Measurements from ENCODE around the gene NSL1.
"Not testable (repeated sequence)": the region's sequence is repeated elsewhere in the genome, so short reads cannot be mapped to it uniquely, and the experiment has no call there.

NSL1 gene

DNA sequence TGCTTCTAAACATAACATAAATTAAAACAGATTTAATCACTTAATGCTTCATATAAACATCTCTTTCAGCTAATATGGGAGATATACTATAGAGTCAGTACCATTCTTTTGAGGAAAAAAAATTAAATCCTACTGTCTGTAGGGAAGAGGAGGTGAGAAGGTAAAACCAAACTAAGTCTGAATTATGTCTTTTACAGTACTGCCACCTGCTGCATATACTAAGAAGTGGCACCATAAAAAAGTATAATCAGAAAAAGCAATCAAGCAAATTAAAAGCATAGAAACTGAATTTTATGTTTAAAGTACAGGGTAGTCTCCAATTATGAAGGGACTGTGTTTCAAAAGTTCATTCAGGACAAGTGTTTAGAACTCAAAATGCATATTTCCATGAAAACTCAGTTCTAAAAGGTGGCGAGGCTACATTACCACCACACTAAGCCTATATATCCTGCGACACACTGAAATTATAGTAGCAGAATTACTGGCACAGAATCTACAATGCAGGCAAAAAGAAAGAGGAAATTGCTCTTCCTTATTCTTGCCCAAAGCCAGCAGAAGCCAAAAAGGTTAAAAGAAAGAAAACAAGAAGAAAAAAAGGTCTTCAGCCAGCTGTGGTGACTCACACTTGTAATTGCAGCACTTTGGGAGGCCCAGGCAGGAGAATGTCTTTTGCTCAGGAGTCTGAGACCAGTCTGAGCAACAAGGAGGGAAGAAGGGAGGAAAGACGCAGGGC, 9.0 kb downstream of the NSL1 start:
- peak; percentile 11 for DNase-seq

DNA sequence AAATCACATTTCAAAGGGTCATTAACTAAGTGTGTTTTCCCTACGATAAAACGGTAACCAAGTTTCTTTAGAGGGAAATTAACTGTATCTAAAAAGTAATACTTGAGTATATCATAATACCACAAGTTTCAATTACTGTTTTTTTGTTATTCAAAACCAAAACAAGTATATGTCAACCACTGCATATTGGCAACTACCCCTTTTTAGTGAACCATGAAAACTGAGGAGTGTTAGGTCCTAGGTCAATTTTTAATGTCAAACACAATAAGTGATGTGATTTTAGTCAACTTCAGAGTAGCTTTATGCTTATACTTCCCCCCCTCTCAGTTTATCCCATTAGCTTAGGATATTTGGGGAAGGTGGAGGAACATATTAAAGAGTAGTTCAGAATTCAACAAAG, 10.4 kb downstream of the NSL1 start:
- no peak for DNase-seq

DNA sequence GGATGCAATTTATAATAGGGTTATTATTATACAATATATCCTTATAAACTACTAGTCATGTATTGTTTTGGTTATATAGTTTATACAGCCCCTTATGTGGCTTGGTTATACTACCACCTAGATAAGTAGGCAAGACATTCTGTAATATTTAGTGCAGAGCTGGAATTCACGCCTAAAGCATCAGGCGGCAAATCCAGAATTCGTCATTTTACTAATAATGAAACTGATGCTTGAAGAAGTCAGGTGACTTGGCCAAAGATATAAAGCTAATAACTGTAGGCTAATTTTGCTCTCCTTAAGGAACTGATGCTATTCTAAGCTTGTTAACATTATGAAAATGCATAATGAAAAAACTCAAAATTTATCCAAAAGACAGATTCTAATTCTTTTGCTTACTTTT, 10.8 kb downstream of the NSL1 start:
- DNase-seq = no peak

DNA sequence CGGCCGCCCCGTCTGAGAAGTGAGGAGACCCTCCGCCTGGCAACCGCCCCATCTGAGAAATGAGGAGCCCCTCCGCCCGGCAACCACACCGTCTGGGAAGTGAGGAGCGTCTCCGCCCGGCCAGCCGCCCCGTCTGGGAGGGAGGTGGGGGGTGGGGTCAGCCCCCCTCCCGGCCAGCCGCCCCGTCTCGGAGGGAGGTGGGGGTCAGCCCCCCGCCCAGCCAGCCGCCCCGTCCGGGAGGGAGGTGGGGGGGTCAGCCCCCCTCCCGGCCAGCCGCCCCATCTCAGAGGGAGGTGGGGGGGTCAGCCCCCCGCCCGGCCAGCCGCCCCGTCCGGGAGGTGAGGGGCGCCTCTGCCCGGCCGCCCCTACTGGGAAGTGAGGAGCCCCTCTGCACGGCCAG, 12.5 kb downstream of the NSL1 start:
- DNase-seq = not testable (repeated sequence)

DNA sequence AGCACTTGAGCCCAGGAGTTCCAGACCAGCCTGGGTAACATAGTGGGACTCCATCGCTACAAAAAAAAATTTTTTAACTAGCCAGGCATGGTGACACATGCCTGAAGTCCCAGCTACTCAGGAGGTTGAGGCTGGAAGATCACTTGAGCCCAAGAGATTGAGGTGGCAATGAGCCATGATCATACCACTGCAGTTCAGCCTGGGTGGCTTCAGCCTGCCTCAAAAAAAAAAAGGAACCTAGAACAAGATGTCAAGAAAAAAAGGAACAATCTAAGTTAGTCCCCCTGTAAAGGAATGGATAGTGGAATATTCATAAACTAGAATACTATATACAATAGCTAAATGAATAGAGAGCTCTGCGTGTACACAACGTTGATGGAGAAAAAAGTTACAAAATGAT, 14.4 kb downstream of the NSL1 start:
- no peak for DNase-seq

DNA sequence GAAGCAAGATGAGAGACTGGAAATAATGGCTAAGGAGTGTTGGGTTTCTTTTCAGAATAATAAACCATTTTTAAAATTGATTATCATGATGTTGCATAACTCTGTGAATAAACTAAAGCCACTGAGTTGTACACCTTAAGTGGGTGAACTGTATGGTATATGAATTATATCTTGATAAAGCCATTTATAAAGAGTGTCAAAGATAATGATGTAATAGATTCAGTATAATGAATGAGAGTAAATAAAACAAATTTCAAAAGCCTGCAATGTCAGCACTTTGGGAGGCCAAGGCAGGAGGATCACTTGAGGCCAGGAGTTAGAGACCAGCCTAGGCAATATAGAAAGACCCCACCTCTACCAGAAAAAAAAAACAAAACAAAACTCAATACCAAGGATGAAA, 16.3 kb downstream of the NSL1 start:
- no peak for DNase-seq

DNA sequence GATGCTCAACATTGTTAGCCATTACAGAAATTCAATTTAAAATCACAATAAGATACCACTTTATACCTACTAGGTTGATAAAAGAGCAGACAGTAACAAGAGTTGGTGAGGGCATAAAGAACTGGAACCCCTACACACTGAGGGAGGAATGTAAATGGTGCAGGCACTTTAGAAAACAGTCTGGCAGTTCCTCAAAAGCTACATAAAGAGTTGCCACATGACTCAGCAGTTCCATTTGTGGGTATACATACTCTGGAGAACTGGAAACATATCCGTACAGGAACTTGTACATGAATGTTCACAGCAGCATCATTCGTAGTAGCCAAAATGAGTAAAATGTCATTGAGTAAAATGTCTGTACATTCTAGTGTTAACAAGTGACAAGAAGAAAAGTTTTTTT, 17.0 kb downstream of the NSL1 start:
- no peak for DNase-seq

DNA sequence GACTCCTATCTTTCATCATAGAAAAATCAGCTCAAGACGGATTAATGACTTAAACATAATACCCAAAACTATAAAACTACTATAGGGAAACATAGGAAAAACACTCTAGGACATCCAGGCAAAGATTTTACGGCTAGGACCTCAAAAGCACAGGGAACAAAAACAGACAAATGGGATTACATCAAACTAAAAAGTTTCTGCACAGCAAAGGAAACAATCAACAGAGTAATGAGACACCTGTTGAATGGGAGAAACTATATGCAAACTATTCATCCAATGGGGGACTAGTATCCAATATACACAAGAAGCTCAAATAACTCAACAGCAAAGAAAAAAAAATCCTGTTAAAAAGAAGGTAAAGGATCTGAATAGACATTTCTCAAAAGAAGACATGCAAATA, 18.6 kb downstream of the NSL1 start:
- no peak for DNase-seq

DNA sequence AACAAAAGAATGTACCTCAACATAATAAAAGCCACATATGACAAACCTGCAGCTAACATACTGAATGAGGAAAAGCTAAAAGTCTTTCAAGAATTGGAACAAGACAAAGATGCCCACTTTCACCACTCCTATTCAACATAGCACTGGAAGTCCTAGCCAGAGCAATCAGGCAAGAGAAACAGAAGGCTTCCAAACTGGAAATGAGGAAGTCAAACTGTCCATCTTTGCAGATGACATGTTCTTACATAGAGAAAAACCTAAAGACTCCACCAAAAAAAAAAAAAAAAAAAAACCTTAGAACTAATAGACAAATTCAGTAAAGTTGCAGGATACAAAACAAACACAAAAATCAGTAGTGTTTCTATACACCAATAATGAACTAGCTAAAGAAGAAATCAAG, 20.2 kb downstream of the NSL1 start:
- no peak for DNase-seq

DNA sequence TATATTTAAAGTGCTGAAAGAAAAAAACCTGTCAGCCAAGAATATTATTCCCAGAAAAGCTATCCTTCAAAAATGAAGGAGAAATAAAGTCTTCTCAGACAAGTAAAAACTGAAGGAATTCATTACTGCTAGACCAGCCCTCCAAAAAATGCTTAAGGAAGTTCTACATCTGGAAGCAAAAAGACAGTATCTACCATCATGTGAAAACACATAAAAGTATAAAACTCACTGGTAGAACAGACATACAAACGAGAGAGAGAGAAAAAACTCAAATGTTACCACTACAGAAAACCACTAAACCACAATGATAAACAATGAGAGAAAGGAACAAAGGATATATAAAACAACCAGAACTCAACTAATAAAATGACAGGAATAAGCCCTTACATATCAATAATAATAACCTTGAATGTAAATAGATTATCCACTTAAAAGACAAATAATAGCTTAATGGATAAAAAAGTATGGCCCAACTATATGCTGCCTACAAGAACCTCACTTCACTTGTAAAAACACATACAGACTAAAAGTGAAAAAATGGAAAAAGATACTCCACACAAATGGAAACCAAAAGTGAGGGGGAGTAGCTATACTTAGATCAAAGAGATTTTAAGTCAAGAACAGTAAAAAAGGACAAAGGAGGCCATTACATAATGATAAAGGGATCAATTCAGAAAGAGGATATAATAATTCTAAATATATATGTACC, 22.0 kb downstream of the NSL1 start:
- DNase-seq = no peak

DNA sequence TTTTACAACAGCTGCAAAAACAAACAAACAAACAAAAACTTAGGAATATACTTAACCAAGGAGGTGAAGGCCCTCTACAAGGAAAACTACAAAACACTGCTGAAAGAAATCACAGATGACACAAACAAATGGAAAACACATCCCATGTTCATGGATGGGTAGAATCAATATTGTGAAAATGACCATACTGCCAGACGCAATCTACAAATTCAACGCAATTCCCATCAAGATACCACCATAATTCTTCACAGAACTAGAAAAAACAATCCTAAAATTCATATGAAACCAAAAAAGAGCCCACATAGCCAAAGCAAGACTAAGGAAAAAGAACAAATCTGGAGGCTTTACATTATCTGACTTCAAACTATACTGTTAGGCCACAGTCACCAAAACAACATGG, 24.8 kb downstream of the NSL1 start:
- not testable (repeated sequence) for DNase-seq

DNA sequence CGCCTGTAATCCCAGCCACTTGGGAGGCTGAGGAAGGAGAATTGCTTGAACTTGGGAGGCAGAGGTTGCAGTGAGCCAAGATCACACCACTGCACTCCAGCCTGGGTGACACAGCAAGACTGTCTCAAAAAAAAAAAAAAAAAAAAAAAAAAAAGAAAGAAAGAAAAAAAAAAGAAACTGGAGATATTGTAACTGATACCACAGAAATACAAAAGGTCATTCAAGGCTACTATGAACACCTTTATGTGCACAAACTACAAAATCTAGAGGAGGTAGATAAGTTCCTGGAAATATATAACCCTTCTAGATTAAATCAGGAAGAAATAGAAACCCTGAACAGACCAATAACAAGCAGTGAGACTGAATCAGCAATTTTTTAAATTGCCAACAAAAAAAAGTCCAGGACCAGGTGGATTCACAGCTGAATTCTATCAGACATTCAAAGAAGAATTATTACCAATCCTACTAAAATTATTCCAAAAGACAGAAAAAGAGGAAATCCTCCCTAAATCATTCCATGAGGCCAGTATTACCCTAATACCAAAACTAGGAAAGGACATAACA, 26.8 kb downstream of the NSL1 start:
- not testable (repeated sequence) for DNase-seq

DNA sequence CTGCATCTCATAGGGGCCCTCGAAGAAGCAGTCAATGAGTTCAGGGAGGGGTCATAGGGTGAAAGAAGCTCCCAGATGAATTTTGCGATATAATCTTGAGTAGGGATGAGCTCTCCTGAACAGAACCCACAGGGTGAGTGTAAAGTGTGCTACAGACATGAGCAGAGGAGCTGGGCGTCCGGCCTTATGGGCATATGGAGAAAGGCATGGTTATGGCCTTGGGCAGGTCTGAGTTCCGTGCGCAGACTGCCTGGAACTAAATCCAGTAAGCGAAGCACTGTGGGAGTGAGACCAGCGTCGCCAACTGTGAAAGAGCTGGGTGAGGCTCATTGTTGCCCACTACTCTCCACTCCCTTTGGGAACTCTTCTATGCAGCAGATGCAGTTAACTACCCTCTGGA, 28.7 kb downstream of the NSL1 start:
- DNase-seq = no peak

DNA sequence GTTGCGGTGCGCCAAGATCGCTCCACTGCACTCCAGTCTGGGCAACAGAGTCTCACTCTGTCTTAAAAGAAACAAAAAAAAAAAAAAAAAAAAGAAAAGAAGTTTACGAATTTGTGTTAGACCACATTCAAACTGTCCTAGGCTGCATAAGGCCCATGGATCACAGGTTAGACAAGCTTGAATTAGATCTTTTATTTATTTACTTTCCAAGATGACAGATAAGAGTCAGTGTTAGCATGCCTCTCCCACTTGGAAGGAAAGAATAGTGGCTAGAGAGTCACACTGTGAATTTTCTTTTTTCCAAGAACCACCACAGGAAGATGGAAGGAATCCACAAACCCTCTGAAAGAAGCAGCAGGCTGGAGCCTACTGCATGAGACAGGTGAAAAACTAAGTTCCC, 29.3 kb downstream of the NSL1 start:
- no peak for DNase-seq

DNA sequence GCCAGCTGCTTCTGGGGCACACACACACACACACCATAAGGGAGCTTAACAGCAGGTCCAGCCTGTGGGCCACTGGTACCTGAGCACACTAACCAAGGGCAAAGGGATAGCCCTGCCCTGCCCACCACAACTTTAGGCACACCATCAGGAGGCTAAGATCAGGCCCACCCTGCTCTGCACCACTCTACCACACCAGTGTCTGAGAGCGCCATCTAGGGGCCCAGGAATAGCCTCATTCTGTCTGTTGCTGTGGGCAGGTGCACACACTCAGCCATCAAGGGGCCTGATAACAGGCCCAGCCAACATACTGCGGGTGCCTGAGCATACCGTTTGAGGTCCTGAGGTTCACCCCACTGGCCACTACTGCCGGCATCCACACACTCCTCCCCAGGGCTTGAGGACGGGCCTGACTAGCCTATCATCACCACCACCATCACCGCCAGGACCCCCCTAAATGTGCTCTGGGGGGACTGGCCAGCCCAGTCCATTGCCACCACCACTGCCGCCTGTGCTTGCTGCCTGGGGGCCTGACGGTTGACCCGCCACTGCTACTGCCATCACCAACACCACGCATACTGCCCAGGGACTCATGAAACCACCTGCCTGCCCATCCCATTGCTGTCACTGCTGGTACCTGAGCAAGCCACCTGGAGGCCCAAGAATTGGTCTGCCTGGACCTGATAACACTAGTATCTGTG, 31.3 kb downstream of the NSL1 start:
- no peak for DNase-seq

DNA sequence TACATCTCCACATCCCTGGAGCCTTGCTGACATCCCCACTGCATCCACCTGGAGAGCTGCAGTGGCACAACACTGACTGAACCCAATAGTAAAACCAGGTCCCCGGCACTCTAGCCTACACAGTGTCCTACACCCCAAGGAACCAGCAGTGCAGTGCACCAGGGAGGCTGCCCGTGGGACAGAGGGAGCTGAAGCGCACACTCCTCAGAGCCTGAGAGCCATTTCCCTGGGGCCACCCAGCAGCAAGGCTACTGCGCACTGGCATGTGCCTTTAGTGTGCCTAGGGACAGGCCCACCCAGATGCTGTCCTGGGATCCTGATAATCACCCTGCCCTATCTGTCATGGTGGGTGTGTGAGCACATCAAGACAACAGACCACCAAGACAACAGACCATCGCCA, 31.9 kb downstream of the NSL1 start:
- no peak for DNase-seq

DNA sequence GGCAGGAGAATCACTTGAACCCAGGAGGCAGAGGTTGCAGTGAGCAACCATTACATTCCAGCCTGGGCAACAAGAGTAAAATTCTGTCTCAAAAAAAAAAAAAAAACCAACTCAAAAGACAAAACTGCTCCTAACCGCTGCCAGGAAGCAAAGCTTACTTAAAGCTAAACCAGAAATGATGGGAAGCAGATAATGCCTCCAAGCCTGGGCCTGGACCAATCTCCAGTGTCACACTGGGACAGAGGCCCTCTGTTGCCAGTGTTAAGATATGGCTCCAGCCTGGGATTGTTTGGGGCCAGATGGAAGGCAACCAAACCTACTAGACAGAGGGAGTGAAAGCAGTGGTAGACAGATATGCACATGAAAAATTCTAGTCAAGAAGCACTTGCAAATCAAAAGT, 36.9 kb downstream of the NSL1 start:
- no peak for DNase-seq

DNA sequence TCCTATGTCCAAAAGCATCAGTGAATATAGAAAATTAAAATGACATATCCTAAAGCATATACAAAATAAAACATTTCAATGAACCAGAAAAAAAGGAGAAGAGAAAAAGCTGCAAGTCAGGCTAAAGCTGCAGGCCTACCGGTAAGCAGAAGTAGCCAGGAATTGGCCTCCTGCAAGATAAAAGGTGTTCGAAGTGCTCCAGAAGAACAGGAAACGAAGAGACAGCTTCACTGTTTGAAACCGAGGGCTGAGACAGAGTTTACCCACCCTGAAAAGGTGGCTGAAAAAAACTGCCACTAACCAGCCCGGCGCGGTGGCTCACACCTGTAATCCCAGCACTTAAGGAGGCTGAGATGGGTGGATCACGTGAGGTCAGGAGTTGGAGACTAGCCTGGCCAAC, 37.4 kb downstream of the NSL1 start:
- DNase-seq = no peak

DNA sequence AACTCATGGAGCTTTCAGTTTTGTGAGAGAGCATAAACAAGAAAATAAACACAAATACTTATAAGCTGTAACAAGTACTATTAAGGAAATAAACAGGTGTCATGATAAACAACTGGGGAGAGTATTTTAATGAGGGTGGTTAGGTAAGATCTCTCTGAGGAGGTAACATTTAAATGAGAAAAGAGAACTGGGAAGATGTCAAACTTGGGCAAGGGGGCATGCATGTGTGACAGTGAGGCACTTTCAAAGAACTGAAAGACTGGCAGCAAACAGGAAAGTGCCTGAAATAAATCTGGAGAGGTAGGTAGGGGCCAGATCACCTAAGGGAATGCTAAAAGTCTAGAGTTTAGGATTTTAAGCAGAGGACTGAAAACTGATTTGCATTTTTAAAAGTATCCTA, 37.8 kb downstream of the NSL1 start:
- no peak for DNase-seq

DNA sequence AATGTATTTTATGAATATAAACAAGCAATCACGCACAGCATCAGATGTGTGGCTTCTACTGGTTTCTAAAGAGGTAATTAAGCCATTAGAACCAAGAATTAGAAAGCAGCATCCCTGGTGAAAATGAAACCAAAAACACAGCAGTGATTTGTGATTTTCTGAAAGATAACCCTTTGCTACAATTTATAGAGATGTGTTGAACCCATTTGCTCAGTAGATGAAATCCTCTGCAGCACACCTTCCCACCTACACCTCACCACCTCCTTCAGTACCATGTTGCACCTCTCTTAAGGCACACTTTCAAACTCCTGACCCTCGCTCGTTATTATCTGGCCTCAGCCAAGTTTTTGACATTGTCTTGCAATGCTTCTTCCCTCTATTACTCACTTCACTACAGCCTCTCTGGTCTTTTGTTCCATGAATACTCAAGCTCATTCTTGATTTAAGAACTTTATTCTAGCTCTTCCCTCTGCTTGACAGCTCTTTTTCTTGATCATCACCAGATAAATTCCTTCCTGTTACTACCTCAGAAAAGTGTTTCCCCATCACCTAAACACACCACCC, 38.6 kb downstream of the NSL1 start:
- no peak for DNase-seq

DNA sequence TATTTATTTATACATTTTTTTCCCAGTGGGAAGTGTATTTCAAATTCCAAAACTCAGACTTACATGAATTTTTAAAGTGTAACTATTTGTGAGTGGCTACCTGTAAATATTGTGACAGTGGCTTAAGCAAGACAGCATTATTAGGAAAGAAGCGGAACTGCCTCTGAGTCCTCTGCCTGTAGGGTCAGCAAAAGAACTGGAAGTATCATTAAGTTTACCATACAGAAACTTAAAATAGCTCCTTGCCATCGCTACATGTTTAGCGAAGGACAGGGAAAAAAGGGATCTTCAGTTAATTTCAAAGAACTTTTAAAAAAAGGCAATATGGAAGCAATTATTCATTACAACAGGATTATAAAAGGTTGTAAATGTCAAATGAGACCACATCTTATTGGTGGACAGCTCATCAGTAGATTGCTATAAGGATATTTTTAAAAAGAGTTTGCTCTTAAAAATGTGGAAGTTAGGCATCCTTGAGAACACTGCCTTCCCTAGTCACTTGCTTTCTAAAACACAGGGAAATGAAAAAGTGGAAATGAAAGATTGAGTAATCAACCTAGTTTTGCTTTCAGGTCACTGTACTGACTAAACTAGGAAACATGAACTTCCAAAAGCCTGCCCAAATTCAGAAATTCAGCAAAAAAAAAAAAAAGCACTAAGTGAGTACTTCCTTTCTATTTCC, 39.2 kb downstream of the NSL1 start:
- no peak for DNase-seq

DNA sequence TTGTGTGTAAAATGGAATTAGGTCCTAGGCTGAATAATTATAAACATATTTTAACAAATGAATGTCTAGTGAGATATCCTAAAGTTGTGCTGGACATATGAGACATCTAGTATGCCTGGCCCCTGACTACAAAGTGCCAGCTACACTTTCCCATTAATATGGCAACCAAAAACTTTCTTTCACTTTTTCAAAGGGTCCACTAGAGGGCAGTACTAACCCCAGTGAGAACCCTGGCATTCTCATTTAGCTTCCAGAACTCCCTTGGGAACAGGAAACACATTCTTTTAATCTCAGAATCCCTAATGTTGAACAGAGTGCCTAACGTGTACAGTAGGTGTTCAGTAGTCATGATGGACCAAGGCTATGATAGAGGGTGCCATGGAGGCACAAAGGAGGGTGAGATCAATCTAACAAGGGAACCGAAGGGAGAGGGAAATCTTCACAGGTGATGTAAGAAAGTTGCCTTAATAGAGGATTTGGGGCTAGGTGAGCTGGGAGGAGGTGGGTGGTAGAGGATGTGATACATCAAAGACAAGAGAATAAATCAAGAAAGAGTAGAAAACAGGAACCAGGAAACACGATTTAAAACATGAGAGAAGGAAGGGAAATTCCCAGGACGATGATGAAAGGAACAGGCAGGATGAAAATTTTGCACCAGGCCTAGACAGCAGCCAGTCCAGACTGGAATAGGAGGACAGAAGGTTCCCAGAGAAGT, 41.6 kb downstream of the NSL1 start:
- DNase-seq = peak; percentile 35

Data from NCI-H146 (cell line).